Right lobe of liver (tissue), 6 donors: ENCODE results near the gene ARL13A. TPM values are rescaled to one million over a fixed set of nuclear protein-coding genes. Genes with fewer than 3 reads are reported as not detected.

Experiments
- ATAC-seq, 4 donors: fragments of 200-7000 bp; cut with Tn5 transposase; one replicate each; pipeline ENCODE4 v1.9.1; 2020; ENCODE audit warnings: mild to moderate bottlenecking in 4 of 4, moderate library complexity in 4 of 4
- DNase-seq, 3 donors: peaks; one replicate each; pipeline ENCODE4 v3.0.0-alpha.2; 2020
- H3K27ac ChIP-seq, 3 donors: fragments of 200-600 bp; one replicate each; pipeline ENCODE4 v1.8.0; 2022
- H3K27me3 ChIP-seq, 2 donors: fragments of 200-600 bp; one replicate each; pipeline ENCODE4 v1.8.0; 2022
- H3K36me3 ChIP-seq, 4 donors: fragments of 200-600 bp; sonication (generic) in 1 of 4; one replicate each; pipeline versions ENCODE4 v1.5.1 to v1.8.0; 2017 to 2022; ENCODE audit warnings: control low read depth in 1 of 4
- H3K4me1 ChIP-seq, 4 donors: fragments of 200-600 bp; sonication (generic) in 1 of 4; one replicate each; pipeline versions ENCODE4 v1.5.1 to v1.8.0; 2017 to 2022; ENCODE audit warnings: control low read depth in 1 of 4
- H3K4me3 ChIP-seq, 3 donors: fragments of 200-600 bp; one replicate each; pipeline ENCODE4 v1.8.0; 2022
- H3K9me3 ChIP-seq, 4 donors: fragments of 200-600 bp; sonication (generic) in 1 of 4; one replicate each; pipeline versions ENCODE4 v1.5.1 to v1.8.0; 2017 to 2022; ENCODE audit warnings: control low read depth in 1 of 4
- POLR2A ChIP-seq: fragments of 450-650 bp; IDR thresholded peaks from one replicate; pipeline ENCODE4 v1.6.1; 2017; ENCODE audit warnings: antibody characterized with exemption, mild to moderate bottlenecking
- WGBS: methylation state at CpG from one replicate; pipeline ENCODE4 v1.1.6; 2018; ENCODE audit warnings: low coverage, low lambda C conversion rate; ENCODE audit not compliant: insufficient coverage; ENCODE audit errors: missing lambda C conversion rate; 5-methylcytosine and 5-hydroxymethylcytosine counted together
- intact Hi-C, 2 donors: fragments of 100-400 bp; cut with DNase I; formaldehyde crosslinking; loops; one replicate each; pipeline versions ENCODE4 v1.11.2 to v1.14.1; 2022
- total RNA-seq, 6 experiments: library from RNA; depleted of rRNA in 2 of 6; stranded (reverse); fragments of >200 nt in 2 of 6; fragmentation: NEBNext Ultra II Directional in 3 of 6; extraction: Animal tissue kit (Norgen Biotek cat#: 25700) in 3 of 6; gene quantifications; one replicate each; pipeline versions ENCODE4 v1.1.0 to v1.2.4, GENCODE V29; 2016 to 2023
- TF ChIP-seq, protein P1 (sequence below), 4 donors: fragments of 200-600 bp in 3 of 4; fragments of 450-650 bp in 1 of 4; IDR thresholded peaks; one replicate each; pipeline versions ENCODE4 v1.5.1 to v1.8.0; 2016 to 2022; ENCODE audit warnings: antibody characterized with exemption in 4 of 4, mild to moderate bottlenecking in 2 of 4
- donor health status: DM: no; HTN: yes; CAD: no.
- donor health status: DM: no; HTN: no; CAD: no.
- donor health status: DM: no; HTN: no; CAD: no.
- donor health status: DM: no; HTN: yes; CAD: no.
- donor health status: DM: no; HTN: yes; CAD: no.

The ARL13A gene
- total RNA-seq, 6 experiments from 2014 or later = not detected

DNA sequence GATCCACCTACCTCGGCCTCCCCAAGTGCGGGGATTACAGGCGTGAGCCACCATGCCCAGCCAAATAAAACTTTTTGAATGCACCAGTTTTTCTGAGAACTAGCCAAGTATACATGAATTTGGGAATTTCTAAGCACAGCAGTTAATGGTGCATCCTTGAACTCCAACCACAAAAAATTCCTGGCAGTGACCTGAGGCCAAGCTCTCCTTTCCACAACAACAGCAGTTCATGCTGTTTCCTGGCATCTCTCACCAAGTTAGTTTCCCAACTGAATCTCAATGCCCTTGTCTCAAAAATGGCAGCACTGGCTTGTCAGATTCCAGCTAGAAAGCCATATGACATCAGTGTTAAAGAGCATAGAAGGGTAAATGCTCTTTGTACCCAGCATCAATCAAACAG is 24.9 kb upstream of the ARL13A start:
- TF ChIP-seq, protein P1, sequence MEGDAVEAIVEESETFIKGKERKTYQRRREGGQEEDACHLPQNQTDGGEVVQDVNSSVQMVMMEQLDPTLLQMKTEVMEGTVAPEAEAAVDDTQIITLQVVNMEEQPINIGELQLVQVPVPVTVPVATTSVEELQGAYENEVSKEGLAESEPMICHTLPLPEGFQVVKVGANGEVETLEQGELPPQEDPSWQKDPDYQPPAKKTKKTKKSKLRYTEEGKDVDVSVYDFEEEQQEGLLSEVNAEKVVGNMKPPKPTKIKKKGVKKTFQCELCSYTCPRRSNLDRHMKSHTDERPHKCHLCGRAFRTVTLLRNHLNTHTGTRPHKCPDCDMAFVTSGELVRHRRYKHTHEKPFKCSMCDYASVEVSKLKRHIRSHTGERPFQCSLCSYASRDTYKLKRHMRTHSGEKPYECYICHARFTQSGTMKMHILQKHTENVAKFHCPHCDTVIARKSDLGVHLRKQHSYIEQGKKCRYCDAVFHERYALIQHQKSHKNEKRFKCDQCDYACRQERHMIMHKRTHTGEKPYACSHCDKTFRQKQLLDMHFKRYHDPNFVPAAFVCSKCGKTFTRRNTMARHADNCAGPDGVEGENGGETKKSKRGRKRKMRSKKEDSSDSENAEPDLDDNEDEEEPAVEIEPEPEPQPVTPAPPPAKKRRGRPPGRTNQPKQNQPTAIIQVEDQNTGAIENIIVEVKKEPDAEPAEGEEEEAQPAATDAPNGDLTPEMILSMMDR (IDR thresholded peaks at IDR 0.05) = no peak
- TF ChIP-seq POLR2A = no peak
- WGBS = no CpG with 5 or more reads among the region's 3 CpGs
- no peak for DNase-seq
- H3K9me3 ChIP-seq = no peaks in the 10 kb centered on the region
- intact Hi-C loops = no loop called here
- no peaks in the 10 kb centered on the region for H3K4me1 ChIP-seq
- H3K36me3 ChIP-seq = no peaks in the 10 kb centered on the region
- no peak overlapping the region for H3K4me3 ChIP-seq
- ATAC-seq = no peak
- H3K27ac ChIP-seq = no peak overlapping the region
- no peaks in the 10 kb centered on the region for H3K27me3 ChIP-seq

DNA sequence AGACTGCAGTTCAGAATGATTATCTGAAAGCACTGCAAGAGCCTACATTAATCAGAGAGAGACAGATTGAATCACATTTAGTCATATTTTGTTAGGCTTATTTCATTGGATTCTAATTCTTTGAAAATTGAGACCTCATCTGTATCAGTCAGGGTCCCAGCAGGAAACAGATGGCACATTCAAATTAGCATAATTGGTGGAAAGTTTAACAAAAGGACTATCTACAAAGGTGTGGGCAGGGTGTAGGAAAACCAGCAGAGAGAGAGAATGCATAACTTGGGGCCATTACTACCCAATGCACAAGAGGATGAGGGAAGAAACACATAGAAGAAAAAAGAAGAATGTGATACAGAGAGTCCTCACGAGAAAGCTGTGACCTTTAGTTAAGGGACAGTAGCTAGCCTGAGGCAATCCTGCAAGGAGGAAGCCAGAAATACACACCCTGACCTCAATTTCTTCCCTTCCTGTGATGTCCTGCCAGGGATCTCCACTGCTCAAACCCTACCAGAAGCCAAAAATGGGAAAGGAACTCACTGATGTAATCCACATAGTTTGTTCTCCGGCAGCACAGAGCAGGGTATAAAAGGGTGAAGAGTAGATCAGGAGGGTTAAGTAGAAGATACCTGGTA is 23.1 kb upstream of the ARL13A start:
- intact Hi-C loops = no loop called here
- TF ChIP-seq, protein P1 (IDR thresholded peaks at IDR 0.05) = no peak
- TF ChIP-seq POLR2A = no peak
- Histone ChIP-seq H3K4me1 (no peaks in the 10 kb centered on the region), H3K27ac (no peak overlapping the region), H3K4me3 (no peak overlapping the region), H3K36me3 (no peaks in the 10 kb centered on the region), H3K9me3 (no peaks in the 10 kb centered on the region), H3K27me3 (no peaks in the 10 kb centered on the region)
- ATAC-seq (no peak), DNase-seq (no peak)
- 45% methylated on average over 2 of the region's 2 CpGs for WGBS

DNA sequence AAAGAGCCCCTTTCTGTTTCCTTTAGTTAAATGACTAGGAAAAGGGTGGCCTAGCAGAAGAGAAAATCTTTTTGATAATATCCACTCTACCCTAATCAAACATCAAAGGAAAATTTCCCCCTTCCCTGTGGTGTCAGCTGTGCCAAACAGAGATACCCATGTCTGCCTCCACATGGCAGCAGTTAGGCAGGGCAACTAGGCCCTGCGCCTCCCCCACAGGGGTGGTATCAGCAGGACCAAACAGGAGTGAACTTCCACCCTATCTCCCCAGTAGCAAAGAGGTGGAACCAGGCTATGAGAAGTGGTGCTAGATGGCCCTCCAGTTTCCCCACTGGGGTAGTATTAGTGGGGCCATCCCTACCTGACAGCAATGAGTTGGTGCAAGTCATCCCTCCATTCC is 21.0 kb upstream of the ARL13A start:
- TF ChIP-seq POLR2A = no peak
- TF ChIP-seq, protein P1 (IDR thresholded peaks at IDR 0.05) = no peak
- Histone ChIP-seq H3K4me1 (no peaks in the 10 kb centered on the region), H3K4me3 (no peak overlapping the region), H3K27me3 (no peaks in the 10 kb centered on the region), H3K27ac (no peak overlapping the region), H3K9me3 (no peaks in the 10 kb centered on the region), H3K36me3 (no peaks in the 10 kb centered on the region)
- DNase-seq = no peak
- intact Hi-C loops = no loop called here
- WGBS = no CpG with 5 or more reads among the region's 1 CpG
- no peak for ATAC-seq

DNA sequence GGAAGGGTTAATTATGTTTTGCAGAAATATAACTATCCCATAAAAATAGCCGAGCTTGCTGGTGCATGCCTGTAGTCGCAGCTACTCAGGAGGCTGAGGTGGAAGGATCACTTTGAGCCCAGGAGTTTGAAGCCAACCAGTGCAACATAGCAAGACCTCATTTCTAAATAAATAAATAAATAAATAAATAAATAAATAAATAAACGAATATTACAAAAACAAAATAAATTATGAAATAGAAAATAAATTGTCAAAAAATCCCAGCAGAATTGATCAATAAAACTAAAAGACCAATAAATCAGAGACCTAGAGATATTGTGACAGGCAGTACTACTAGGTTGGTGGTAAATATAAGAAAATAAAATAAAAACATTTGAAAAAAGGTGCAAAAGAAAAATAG is 6.7 kb upstream of the ARL13A start:
- Histone ChIP-seq H3K27ac (no peak overlapping the region), H3K4me3 (no peak overlapping the region), H3K9me3 (no peaks in the 10 kb centered on the region), H3K27me3 (no peaks in the 10 kb centered on the region), H3K4me1 (no peaks in the 10 kb centered on the region), H3K36me3 (no peaks in the 10 kb centered on the region)
- TF ChIP-seq, protein P1 (IDR thresholded peaks at IDR 0.05) = no peak
- no peak for TF ChIP-seq POLR2A
- intact Hi-C loops = no loop called here
- WGBS = 56% methylated on average over 3 of the region's 3 CpGs
- no peak for ATAC-seq
- DNase-seq = no peak

DNA sequence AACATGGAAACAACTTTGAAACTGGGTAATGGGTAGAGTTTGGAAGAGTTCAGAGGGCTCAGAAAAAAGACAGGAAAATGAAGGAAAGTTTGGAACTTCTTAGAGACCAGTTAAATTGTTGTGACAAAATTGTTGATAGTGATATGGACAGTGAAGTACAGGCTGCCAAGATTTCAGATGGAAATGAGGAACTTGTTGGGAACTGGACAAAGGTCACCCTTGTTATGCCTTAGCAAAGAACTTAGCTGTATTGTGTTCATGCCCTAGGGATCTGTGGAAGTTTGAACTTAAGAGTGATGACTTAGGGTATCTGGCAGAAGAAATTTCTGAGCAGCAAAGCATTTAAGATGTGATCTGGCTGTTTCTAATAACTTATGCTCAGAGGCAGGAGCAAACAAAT is 5.1 kb upstream of the ARL13A start:
- H3K36me3 ChIP-seq = no peaks in the 10 kb centered on the region
- no peak overlapping the region for H3K4me3 ChIP-seq
- DNase-seq (no peak), ATAC-seq (no peak)
- H3K9me3 ChIP-seq = no peaks in the 10 kb centered on the region
- H3K4me1 ChIP-seq = no peaks in the 10 kb centered on the region
- no peaks in the 10 kb centered on the region for H3K27me3 ChIP-seq
- TF ChIP-seq, protein P1 (IDR thresholded peaks at IDR 0.05) = no peak
- TF ChIP-seq POLR2A = no peak
- intact Hi-C loops = no loop called here
- H3K27ac ChIP-seq = no peak overlapping the region
